Muscle of back (tissue), 10 donors: Measurements from ENCODE around the gene TEDDM1. TPM values are rescaled to one million over a fixed set of nuclear protein-coding genes. Genes with fewer than 3 reads are reported as not detected.

Experiments
- polyA plus RNA-seq, 10 donors: library from polyadenylated mRNA; unstranded; fragments of 120-200 nt; gene quantifications; one replicate each; pipeline ENCODE4 v1.2.1, GENCODE V29; 2013; ENCODE audit not compliant: insufficient read length in 10 of 10

Gene TEDDM1
- polyA plus RNA-seq, 10 donors: 0.05 TPM; not detected in 9

Other genes starting within 250 kb of the TEDDM1 start
- 100 to 1,000 TPM; 228 to 375 (median 316) TPM for gene GLUL, start 8.9 kb downstream of the TEDDM1 start, polyA plus RNA-seq
- not detected for gene RGSL1, start 49.5 kb upstream of the TEDDM1 start, polyA plus RNA-seq
- gene RNASEL, start 188.6 kb upstream of the TEDDM1 start, polyA plus RNA-seq: 1 to 10 TPM; 3.3 to 7.4 (median 5.0) TPM
- gene RGS16, start 203.7 kb upstream of the TEDDM1 start, polyA plus RNA-seq: 10 to 100 TPM in 7 of 10 donors, 1 to 10 TPM in 3; 5.0 to 26.6 (median 10.6) TPM